Measurements from ENCODE around the gene HHAT. TPM values are rescaled to one million over a fixed set of nuclear protein-coding genes. Genes with fewer than 3 reads are reported as not detected.
A peak's percentile ranks its signal among the peaks of the same experiment; 100 is the strongest.

The HHAT gene
- total and polyA plus RNA-seq, 9 of the 15 experiments (the other 6 are each of a cell fraction or from before 2014, with no cell fraction given) = 0.07 to 0.16 (median 0.13) TPM; not detected in 1

- TF ChIP-seq ZNF589 (CRISPR knock-in tag; IDR thresholded peaks at IDR 0.05; ENCODE audit: low read depth) = no peak
- no peak for TF ChIP-seq MLLT1 (IDR thresholded peaks at IDR 0.05)
- no peak for TF ChIP-seq HDAC8 (tag; IDR thresholded peaks at IDR 0.05)
- no peak for TF ChIP-seq TBP (optimal IDR thresholded peaks at IDR 0.05; ENCODE audit: low read depth, low read length)
- no peak for TF ChIP-seq COPS2 (conservative IDR thresholded peaks at IDR 0.05)
- no peak for TF ChIP-seq GATA2 (CRISPR knock-in tag; IDR thresholded peaks at IDR 0.05)
- no peak for TF ChIP-seq GTF2F1 (IDR thresholded peaks at IDR 0.05; ENCODE audit: low read depth, low read length)
- TF ChIP-seq ZNF75A (CRISPR knock-in tag; IDR thresholded peaks at IDR 0.05) = no peak
- no peak for TF ChIP-seq TGIF2 (CRISPR knock-in tag; IDR thresholded peaks at IDR 0.05)
- no peak for TF ChIP-seq HMG20B (CRISPR knock-in tag; IDR thresholded peaks at IDR 0.05)
- no peak for TF ChIP-seq SETDB1 (IDR thresholded peaks at IDR 0.05; ENCODE audit: low read length)
- TF ChIP-seq TAF1 (IDR thresholded peaks at IDR 0.05; ENCODE audit: control insufficient read depth, extremely low read depth, insufficient read depth, low read length, severe bottlenecking) = no peak
- TF ChIP-seq YBX1 (IDR thresholded peaks at IDR 0.05) = no peak
- TF ChIP-seq ZNF764 (CRISPR knock-in tag; IDR thresholded peaks at IDR 0.05; ENCODE audit: low read depth) = no peak
- no peak for TF ChIP-seq CCAR2 (IDR thresholded peaks at IDR 0.05; ENCODE audit: low read depth, low read length)
- no peak for TF ChIP-seq ZNF644 (tag; IDR thresholded peaks at IDR 0.05; ENCODE audit: low read depth)
- TF ChIP-seq PHF20 (IDR thresholded peaks at IDR 0.05; ENCODE audit: partially characterized antibody) = no peak
- no peak for TF ChIP-seq U2AF2 (optimal IDR thresholded peaks at IDR 0.05; ENCODE audit: low read depth, low read length)
- no peak for TF ChIP-seq LARP7 (IDR thresholded peaks at IDR 0.05)
- TF ChIP-seq JUND (IDR thresholded peaks at IDR 0.05; ENCODE audit: borderline replicate concordance, low read depth, low read length) = peak; percentile 44; the same call in 1 of the 2 replicates
- no peak for TF ChIP-seq JUND (tag; IDR thresholded peaks at IDR 0.05; ENCODE audit: borderline replicate concordance, low read depth, low read length)
These were observed 78.6 kb downstream of the HHAT start (continued) for GRCh38 chr1:210407207-210407886.
